Amniotic stem cell (primary cell): ENCODE results near the gene LGALS7B.
"Not testable (repeated sequence)": the region's sequence is repeated elsewhere in the genome, so short reads cannot be mapped to it uniquely, and the experiment has no call there.

Source experiments
- DNase-seq: peaks from one replicate; lab custom pipeline; 2025; lab: John Stamatoyannopoulos, UW

LGALS7B gene

GRCh38 chr19:38821230-38821825 lies 32.3 kb downstream of the LGALS7B start:
- DNase-seq = not testable (repeated sequence)

GRCh38 chr19:38825936-38826335 lies 36.9 kb downstream of the LGALS7B start:
- not testable (repeated sequence) for DNase-seq

GRCh38 chr19:38826856-38827551 lies 38.0 kb downstream of the LGALS7B start:
- no peak for DNase-seq

GRCh38 chr19:38829203-38829602 lies 40.2 kb downstream of the LGALS7B start:
- DNase-seq = not testable (repeated sequence)

- DNase-seq = no peak
Measured at GRCh38 chr19:38830039-38830733, 41.2 kb downstream of the LGALS7B start.

GRCh38 chr19:38831142-38831605 lies 42.2 kb downstream of the LGALS7B start:
- peak; percentile 83 for DNase-seq

GRCh38 chr19:38833092-38833425 lies 44.1 kb downstream of the LGALS7B start:
- DNase-seq = no peak

GRCh38 chr19:38834104-38834490 lies 45.1 kb downstream of the LGALS7B start:
- no peak for DNase-seq

GRCh38 chr19:38834590-38834989 lies 45.6 kb downstream of the LGALS7B start:
- DNase-seq = no peak

GRCh38 chr19:38836159-38836982 lies 47.4 kb downstream of the LGALS7B start:
- DNase-seq = no peak

GRCh38 chr19:38836983-38837626 lies 48.1 kb downstream of the LGALS7B start:
- no peak for DNase-seq

- peak; percentile 37 for DNase-seq
Measured at GRCh38 chr19:38837656-38838121, 48.7 kb downstream of the LGALS7B start.

- no peak for DNase-seq
Measured at GRCh38 chr19:38838208-38838985, 49.4 kb downstream of the LGALS7B start.

GRCh38 chr19:38838986-38839761 lies 50.2 kb downstream of the LGALS7B start:
- no peak for DNase-seq

- no peak for DNase-seq
Measured at GRCh38 chr19:38839816-38840582, 51.0 kb downstream of the LGALS7B start.

- no peak for DNase-seq
Measured at GRCh38 chr19:38840583-38840968, 51.6 kb downstream of the LGALS7B start.
